Endothelial cell of umbilical vein (primary cell): Measurements from ENCODE around the gene GNB1L. TPM values are rescaled to one million over a fixed set of nuclear protein-coding genes. Genes with fewer than 3 reads are reported as not detected.
A peak's percentile ranks its signal among the peaks of the same experiment; 100 is the strongest.

ENCODE experiments used
- BruUV-seq: library from RNA; stranded (reverse); fragments of 400-500 nt; replicated peaks from 2 replicates; lab custom pipeline; 2021; lab: Mats Ljungman, UMichigan
- CTCF ChIA-PET: fragments of 300-600, 350-600 bp; sonication (Branson Sonifier 250); formaldehyde crosslinking; loops from one replicate; lab custom pipeline; 2021; ENCODE audit warnings: antibody characterized with exemption, inconsistent platforms; lab: Charles Lee
- POLR2A ChIA-PET: fragments of 300-600, 350-600 bp; sonication (Branson Sonifier 250); formaldehyde crosslinking; loops from one replicate; lab custom pipeline; 2021; ENCODE audit warnings: antibody characterized with exemption, inconsistent platforms; lab: Charles Lee
- DNase-seq: peaks from one replicate; pipeline ENCODE4 v3.0.0-alpha.2; 2011; ENCODE audit warnings: low read depth, low spot score
- FAIRE-seq: peaks from 2 replicates; lab custom pipeline; 2011; peaks lifted over from hg19 to GRCh38; lab: Jason Lieb, UNC
- H2AFZ ChIP-seq: 2 replicates; pipeline ENCODE4 v1.6.0; 2012; ENCODE audit warnings: low read depth, low read length, control low read depth, inconsistent platforms
- H3K27ac ChIP-seq: 2 replicates; pipeline ENCODE4 v1.5.1; 2011; ENCODE audit warnings: low read depth, mild to moderate bottlenecking, control low read depth, low read length, moderate library complexity; ENCODE audit not compliant: insufficient read depth
- H3K27me3 ChIP-seq, 2 experiments: 2 replicates each; pipeline versions ENCODE4 v1.6.0 to v1.6.1; 2011; ENCODE audit warnings: low read length in 2 of 2, mixed read lengths in 1 of 2; ENCODE audit not compliant: control insufficient read depth in 2 of 2, insufficient read depth in 2 of 2
- H3K36me3 ChIP-seq, 2 experiments: 2 replicates in 1 of 2; 3 replicates in 1 of 2; pipeline ENCODE4 v1.5.1; 2011; ENCODE audit warnings: low read length in 2 of 2, mild to moderate bottlenecking in 1 of 2, moderate library complexity in 1 of 2; ENCODE audit not compliant: control insufficient read depth in 2 of 2, insufficient read depth in 2 of 2; ENCODE audit errors: extremely low read depth in 1 of 2
- H3K4me1 ChIP-seq: 3 replicates; pipeline ENCODE4 v1.5.1; 2011; ENCODE audit warnings: mild to moderate bottlenecking, low read length; ENCODE audit not compliant: control insufficient read depth, insufficient read depth; ENCODE audit errors: extremely low read depth
- H3K4me2 ChIP-seq: 2 replicates; pipeline ENCODE4 v1.6.1; 2011; ENCODE audit warnings: low read length, control low read depth, mixed read lengths; ENCODE audit not compliant: insufficient read depth
- H3K4me3 ChIP-seq, 3 experiments: fragments of 200-600 bp in 1 of 3; sonication (generic), shearing (Covaris generic) in 1 of 3; replicated peaks in 1 of 3; 2 replicates each; pipeline ENCODE4 v1.5.1; 2011 to 2016; ENCODE audit warnings: control low read depth in 3 of 3, low read length in 3 of 3, mild to moderate bottlenecking in 2 of 3, inconsistent platforms in 1 of 3, low read depth in 1 of 3, moderate library complexity in 1 of 3; ENCODE audit not compliant: insufficient read depth in 1 of 3
- H3K79me2 ChIP-seq: 2 replicates; pipeline ENCODE4 v1.6.0; 2012; ENCODE audit warnings: low read length, inconsistent platforms; ENCODE audit not compliant: control insufficient read depth, insufficient read depth
- H3K9ac ChIP-seq: replicated peaks from 2 replicates; pipeline ENCODE3; 2011; ENCODE audit warnings: low read length, control low read depth; ENCODE audit not compliant: insufficient read depth; ENCODE audit errors: extremely low read depth
- H3K9me1 ChIP-seq: replicated peaks from 3 replicates; pipeline ENCODE4 v1.6.0; 2011; ENCODE audit warnings: mild to moderate bottlenecking, low read length; ENCODE audit not compliant: control insufficient read depth, insufficient read depth; ENCODE audit errors: extremely low read depth
- H3K9me3 ChIP-seq: replicated peaks from 2 replicates; pipeline ENCODE4 v1.5.1; 2012; ENCODE audit warnings: low read length, inconsistent platforms; ENCODE audit not compliant: control insufficient read depth, insufficient read depth
- H4K20me1 ChIP-seq: replicated peaks from 2 replicates; pipeline ENCODE3; 2011; ENCODE audit warnings: mild to moderate bottlenecking, low read length; ENCODE audit not compliant: control insufficient read depth, insufficient read depth; ENCODE audit errors: extremely low read depth
- GATA2 ChIP-seq: IDR thresholded peaks from 2 replicates; pipeline ENCODE4 v1.7.0; 2011; ENCODE audit warnings: low read depth, mild to moderate bottlenecking, moderate library complexity, mixed read lengths, low read length; ENCODE audit not compliant: insufficient read length, insufficient read depth
- MYC ChIP-seq: IDR thresholded peaks from one replicate; pipeline ENCODE4 v1.6.1; 2011; ENCODE audit warnings: mild to moderate bottlenecking, low read depth, low read length
- POLR2AphosphoS5 ChIP-seq: IDR thresholded peaks from 2 replicates; pipeline ENCODE4 v1.6.1; 2012; ENCODE audit warnings: low read depth, mild to moderate bottlenecking, control low read depth, low read length, moderate library complexity; ENCODE audit not compliant: insufficient read depth
- dilution Hi-C: fragments of 300-500 bp; cut with MboI; formaldehyde crosslinking; loops from one replicate; pipeline ENCODE4 v1.15.0; 2019; ENCODE audit warnings: low sequenced_read_pairs; ENCODE audit not compliant: extremely low pct_ligation_motif_present
- intact Hi-C: fragments of 100-400 bp; cut with micrococcal nuclease; formaldehyde crosslinking; loops from one replicate; pipeline ENCODE4 v1.10.0; 2022
- polyA plus RNA-seq, 4 experiments: library from polyadenylated mRNA; depleted of rRNA in 3 of 4; stranded (reverse) in 3 of 4; unstranded in 1 of 4; fragments of >200 nt; gene quantifications; 2 replicates each; pipeline versions ENCODE4 v1.2.1 to v1.2.3, GENCODE V29; 2011 to 2012; ENCODE audit warnings: missing spikeins in 1 of 4
- total RNA-seq: library from RNA; stranded (reverse); gene quantifications from 2 replicates; pipeline ENCODE4 v1.2.3, GENCODE V29; 2021

The GNB1L gene
- total and polyA plus RNA-seq, 2 donors (not counting 3 experiments of a cell fraction or from before 2014, with no cell fraction given): 5.4 to 5.9 TPM

- Histone ChIP-seq H3K4me2 (no peak overlapping the region), H4K20me1 (no peaks in the 10 kb centered on the region), H3K9ac (no peak overlapping the region), H3K4me3 (no peak overlapping the region), H3K9me1 (no peaks in the 10 kb centered on the region), H3K79me2 (no peaks in the 10 kb centered on the region), H3K27me3 (no peaks in the 10 kb centered on the region), H3K27ac (no peak overlapping the region), H3K4me1 (no peaks in the 10 kb centered on the region), H3K9me3 (no peaks in the 10 kb centered on the region), H2AFZ (no peak overlapping the region), H3K36me3 (no peaks in the 10 kb centered on the region)
- FAIRE-seq: peak; percentile 64
- no peak for TF ChIP-seq POLR2AphosphoS5
- no peak for TF ChIP-seq GATA2
- no peak for TF ChIP-seq MYC
- dilution Hi-C loops: no loop called here
- intact Hi-C loops: no loop called here
- ChIA-PET POLR2A (no interaction called here), CTCF (no interaction called here)
- no peak for DNase-seq
- BruUV-seq: no TSS peak
These were observed 27.2 kb downstream of the GNB1L start for GRCh38 chr22:19827341-19828034.

- no peak for TF ChIP-seq MYC
- ChIA-PET CTCF (no interaction called here), POLR2A (no interaction called here)
- Histone ChIP-seq H3K9ac (no peak overlapping the region), H3K4me1 (no peaks in the 10 kb centered on the region), H3K36me3 (no peaks in the 10 kb centered on the region), H3K4me3 (no peak overlapping the region), H3K27me3 (no peaks in the 10 kb centered on the region), H3K79me2 (no peaks in the 10 kb centered on the region), H4K20me1 (no peaks in the 10 kb centered on the region), H3K27ac (no peak overlapping the region), H3K4me2 (no peak overlapping the region), H2AFZ (no peak overlapping the region), H3K9me3 (no peaks in the 10 kb centered on the region), H3K9me1 (no peaks in the 10 kb centered on the region)
- FAIRE-seq (no peak), DNase-seq (no peak)
- no TSS peak for BruUV-seq
- intact Hi-C loops: no loop called here
- dilution Hi-C loops: no loop called here
These were observed 28.1 kb downstream of the GNB1L start for GRCh38 chr22:19826619-19826950.
